ENCODE data around the gene SLC34A1.

DNA sequence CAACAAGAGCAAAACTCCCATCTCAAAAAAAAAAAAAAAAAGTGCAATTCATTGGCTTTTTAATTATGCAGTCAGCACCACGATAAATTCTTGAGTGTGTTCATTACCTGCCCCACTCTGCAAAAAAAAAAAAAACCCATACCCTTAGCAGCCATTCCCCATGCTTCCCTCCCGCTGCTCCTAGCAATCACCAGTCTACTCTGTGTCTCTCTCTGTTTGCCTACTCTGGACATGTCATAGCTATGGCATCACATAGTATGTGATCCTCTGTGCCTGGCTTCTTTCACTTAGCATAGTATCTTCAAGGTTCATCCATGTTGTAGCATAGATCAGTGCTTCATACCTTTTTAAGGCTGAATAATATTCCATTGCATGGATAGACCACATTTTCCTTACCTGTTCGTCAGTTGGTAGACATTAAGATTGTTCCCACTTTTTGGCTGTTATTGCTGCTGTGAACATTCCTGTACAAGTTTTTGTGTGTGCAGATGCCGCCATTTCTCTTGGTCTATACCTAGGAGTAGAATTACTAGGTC is 55.4 kb downstream of the SLC34A1 start:
- TF ChIP-seq RFX5 (IDR thresholded peaks at IDR 0.05; ENCODE audit: low read depth, low read length), result no peak
- TF ChIP-seq CBX1 (IDR thresholded peaks at IDR 0.05; ENCODE audit: low read depth), result no peak
- TF ChIP-seq, protein P1, sequence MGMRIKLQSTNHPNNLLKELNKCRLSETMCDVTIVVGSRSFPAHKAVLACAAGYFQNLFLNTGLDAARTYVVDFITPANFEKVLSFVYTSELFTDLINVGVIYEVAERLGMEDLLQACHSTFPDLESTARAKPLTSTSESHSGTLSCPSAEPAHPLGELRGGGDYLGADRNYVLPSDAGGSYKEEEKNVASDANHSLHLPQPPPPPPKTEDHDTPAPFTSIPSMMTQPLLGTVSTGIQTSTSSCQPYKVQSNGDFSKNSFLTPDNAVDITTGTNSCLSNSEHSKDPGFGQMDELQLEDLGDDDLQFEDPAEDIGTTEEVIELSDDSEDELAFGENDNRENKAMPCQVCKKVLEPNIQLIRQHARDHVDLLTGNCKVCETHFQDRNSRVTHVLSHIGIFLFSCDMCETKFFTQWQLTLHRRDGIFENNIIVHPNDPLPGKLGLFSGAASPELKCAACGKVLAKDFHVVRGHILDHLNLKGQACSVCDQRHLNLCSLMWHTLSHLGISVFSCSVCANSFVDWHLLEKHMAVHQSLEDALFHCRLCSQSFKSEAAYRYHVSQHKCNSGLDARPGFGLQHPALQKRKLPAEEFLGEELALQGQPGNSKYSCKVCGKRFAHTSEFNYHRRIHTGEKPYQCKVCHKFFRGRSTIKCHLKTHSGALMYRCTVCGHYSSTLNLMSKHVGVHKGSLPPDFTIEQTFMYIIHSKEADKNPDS (CRISPR knock-in tag; IDR thresholded peaks at IDR 0.05), result no peak
- no peak for TF ChIP-seq ZNF44 (CRISPR knock-in tag; IDR thresholded peaks at IDR 0.05)
- no peak for TF ChIP-seq DPF2 (CRISPR knock-in tag; IDR thresholded peaks at IDR 0.05; ENCODE audit: borderline replicate concordance, low read depth)
- TF ChIP-seq, protein P2, sequence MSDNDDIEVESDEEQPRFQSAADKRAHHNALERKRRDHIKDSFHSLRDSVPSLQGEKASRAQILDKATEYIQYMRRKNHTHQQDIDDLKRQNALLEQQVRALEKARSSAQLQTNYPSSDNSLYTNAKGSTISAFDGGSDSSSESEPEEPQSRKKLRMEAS (IDR thresholded peaks at IDR 0.05), result no peak
- TF ChIP-seq ESRRA (CRISPR knock-in tag; IDR thresholded peaks at IDR 0.05; ENCODE audit: low read depth), result no peak
- no peak for TF ChIP-seq MAZ (IDR thresholded peaks at IDR 0.05; ENCODE audit: borderline replicate concordance, low read depth, low read length)
- no peak for TF ChIP-seq MAZ (CRISPR knock-in tag; IDR thresholded peaks at IDR 0.05; ENCODE audit: low read depth)
- no peak for TF ChIP-seq TP53 (CRISPR knock-in tag; conservative IDR thresholded peaks at IDR 0.05)
- no peak for TF ChIP-seq FOXK2 (IDR thresholded peaks at IDR 0.05)
- TF ChIP-seq, protein P3, sequence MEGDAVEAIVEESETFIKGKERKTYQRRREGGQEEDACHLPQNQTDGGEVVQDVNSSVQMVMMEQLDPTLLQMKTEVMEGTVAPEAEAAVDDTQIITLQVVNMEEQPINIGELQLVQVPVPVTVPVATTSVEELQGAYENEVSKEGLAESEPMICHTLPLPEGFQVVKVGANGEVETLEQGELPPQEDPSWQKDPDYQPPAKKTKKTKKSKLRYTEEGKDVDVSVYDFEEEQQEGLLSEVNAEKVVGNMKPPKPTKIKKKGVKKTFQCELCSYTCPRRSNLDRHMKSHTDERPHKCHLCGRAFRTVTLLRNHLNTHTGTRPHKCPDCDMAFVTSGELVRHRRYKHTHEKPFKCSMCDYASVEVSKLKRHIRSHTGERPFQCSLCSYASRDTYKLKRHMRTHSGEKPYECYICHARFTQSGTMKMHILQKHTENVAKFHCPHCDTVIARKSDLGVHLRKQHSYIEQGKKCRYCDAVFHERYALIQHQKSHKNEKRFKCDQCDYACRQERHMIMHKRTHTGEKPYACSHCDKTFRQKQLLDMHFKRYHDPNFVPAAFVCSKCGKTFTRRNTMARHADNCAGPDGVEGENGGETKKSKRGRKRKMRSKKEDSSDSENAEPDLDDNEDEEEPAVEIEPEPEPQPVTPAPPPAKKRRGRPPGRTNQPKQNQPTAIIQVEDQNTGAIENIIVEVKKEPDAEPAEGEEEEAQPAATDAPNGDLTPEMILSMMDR (CRISPR knock-in tag; IDR thresholded peaks at IDR 0.05), result no peak
